ENCODE measurements around the gene PDK4. TPM values are rescaled to one million over a fixed set of nuclear protein-coding genes. Genes with fewer than 3 reads are reported as not detected.

The PDK4 gene
- total RNA-seq, 1 experiment from 2014 or later: not detected

- H3K9me3 ChIP-seq (ENCODE audit: low read depth, low read length, poor library complexity, severe bottlenecking): no peaks in the 10 kb centered on the region
- H3K27me3 ChIP-seq (replicated peaks; ENCODE audit: insufficient read depth, low read depth, low read length, poor library complexity): peaks cover 16% of the 10 kb centered on the region
- CTCF ChIA-PET: no interaction called here
- no peak overlapping the region for H3K27ac ChIP-seq (ENCODE audit: low read depth, low read length, poor library complexity, severe bottlenecking)
- DNase-seq (ENCODE audit: low spot score): no peak
- H3K36me3 ChIP-seq (ENCODE audit: insufficient read depth, low read length, poor library complexity, severe bottlenecking): no peaks in the 10 kb centered on the region
- BruUV-seq (replicated peaks): no TSS peak
- H3K4me1 ChIP-seq (ENCODE audit: insufficient read depth, low read length, poor library complexity, severe bottlenecking): no peaks in the 10 kb centered on the region
- intact Hi-C loops (cut with micrococcal nuclease; ENCODE audit: unreplicated experiment): no loop called here
- POLR2A ChIA-PET (ENCODE audit: low non-redundant PET): no interaction called here
- H3K4me3 ChIP-seq (ENCODE audit: low read depth, low read length, poor library complexity, severe bottlenecking): no peak overlapping the region
- TF ChIP-seq, protein P1, sequence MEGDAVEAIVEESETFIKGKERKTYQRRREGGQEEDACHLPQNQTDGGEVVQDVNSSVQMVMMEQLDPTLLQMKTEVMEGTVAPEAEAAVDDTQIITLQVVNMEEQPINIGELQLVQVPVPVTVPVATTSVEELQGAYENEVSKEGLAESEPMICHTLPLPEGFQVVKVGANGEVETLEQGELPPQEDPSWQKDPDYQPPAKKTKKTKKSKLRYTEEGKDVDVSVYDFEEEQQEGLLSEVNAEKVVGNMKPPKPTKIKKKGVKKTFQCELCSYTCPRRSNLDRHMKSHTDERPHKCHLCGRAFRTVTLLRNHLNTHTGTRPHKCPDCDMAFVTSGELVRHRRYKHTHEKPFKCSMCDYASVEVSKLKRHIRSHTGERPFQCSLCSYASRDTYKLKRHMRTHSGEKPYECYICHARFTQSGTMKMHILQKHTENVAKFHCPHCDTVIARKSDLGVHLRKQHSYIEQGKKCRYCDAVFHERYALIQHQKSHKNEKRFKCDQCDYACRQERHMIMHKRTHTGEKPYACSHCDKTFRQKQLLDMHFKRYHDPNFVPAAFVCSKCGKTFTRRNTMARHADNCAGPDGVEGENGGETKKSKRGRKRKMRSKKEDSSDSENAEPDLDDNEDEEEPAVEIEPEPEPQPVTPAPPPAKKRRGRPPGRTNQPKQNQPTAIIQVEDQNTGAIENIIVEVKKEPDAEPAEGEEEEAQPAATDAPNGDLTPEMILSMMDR (conservative IDR thresholded peaks at IDR 0.05; ENCODE audit: low read depth, low read length): no peak
- no peak for TF ChIP-seq EZH2 (IDR thresholded peaks at IDR 0.05; ENCODE audit: borderline replicate concordance, low read depth, low read length, poor library complexity, severe bottlenecking)
Measured at GRCh38 chr7:95619921-95620320, 23.6 kb upstream of the PDK4 start.

DNA sequence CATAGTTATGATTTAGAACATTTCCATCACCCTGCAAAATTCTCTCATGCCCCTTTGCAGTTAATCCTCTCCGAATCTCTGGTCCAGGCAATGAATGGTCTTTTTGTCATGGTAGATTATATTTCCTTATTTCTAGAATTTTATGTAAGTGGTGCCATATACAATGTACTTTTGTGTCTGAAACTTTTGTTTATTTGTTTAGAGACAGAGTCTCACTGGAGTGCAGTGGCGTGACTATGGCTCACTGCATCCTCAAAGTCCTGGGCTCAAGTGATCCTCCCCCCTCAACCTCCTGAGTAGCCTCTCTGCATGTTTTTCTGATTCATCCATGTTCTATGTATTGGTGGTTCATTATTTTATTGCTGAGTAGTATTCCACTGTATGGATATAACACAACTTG, 23.2 kb upstream of the PDK4 start:
- no peak for DNase-seq (ENCODE audit: low spot score)
- ChIA-PET POLR2A (ENCODE audit: low non-redundant PET) (no interaction called here), CTCF (no interaction called here)
- no peaks in the 10 kb centered on the region for H3K36me3 ChIP-seq (ENCODE audit: insufficient read depth, low read length, poor library complexity, severe bottlenecking)
- no peak overlapping the region for H3K4me3 ChIP-seq (ENCODE audit: low read depth, low read length, poor library complexity, severe bottlenecking)
- H3K9me3 ChIP-seq (ENCODE audit: low read depth, low read length, poor library complexity, severe bottlenecking): peaks cover under 1% of the 10 kb centered on the region
- BruUV-seq (replicated peaks): no TSS peak
- H3K27me3 ChIP-seq (replicated peaks; ENCODE audit: insufficient read depth, low read depth, low read length, poor library complexity): peaks cover 16% of the 10 kb centered on the region
- H3K27ac ChIP-seq (ENCODE audit: low read depth, low read length, poor library complexity, severe bottlenecking): no peak overlapping the region
- TF ChIP-seq EZH2 (IDR thresholded peaks at IDR 0.05; ENCODE audit: borderline replicate concordance, low read depth, low read length, poor library complexity, severe bottlenecking): no peak
- TF ChIP-seq, protein P1 (conservative IDR thresholded peaks at IDR 0.05; ENCODE audit: low read depth, low read length): no peak
- no peaks in the 10 kb centered on the region for H3K4me1 ChIP-seq (ENCODE audit: insufficient read depth, low read length, poor library complexity, severe bottlenecking)
- intact Hi-C loops (cut with micrococcal nuclease; ENCODE audit: unreplicated experiment): no loop called here

DNA sequence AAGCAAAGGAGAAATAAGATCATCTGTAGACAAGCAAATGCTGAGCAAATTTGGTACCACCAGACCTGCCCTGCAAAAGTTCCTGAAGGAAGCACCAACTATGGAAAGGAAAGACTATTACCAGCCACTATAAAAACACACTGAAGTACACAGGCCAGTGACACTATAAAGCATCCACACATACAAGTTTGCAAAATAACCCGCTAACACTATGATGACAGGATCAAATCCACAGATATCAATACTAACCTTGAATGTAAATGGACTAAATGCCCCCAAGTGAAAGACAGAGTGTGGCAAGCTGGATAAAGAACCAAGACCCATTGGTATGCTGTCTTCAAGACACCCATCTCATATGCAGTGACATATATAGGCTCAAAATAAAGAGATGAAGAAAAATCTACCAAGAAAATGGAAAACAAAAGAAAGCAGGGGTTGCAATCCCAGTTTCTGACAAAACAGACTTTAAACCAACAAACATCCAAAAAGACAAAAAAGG, 18.2 kb upstream of the PDK4 start:
- Histone ChIP-seq H3K4me3 (ENCODE audit: low read depth, low read length, poor library complexity, severe bottlenecking) (no peak overlapping the region), H3K4me1 (ENCODE audit: insufficient read depth, low read length, poor library complexity, severe bottlenecking) (no peaks in the 10 kb centered on the region), H3K27me3 (replicated peaks; ENCODE audit: insufficient read depth, low read depth, low read length, poor library complexity) (peaks cover 5% of the 10 kb centered on the region), H3K9me3 (ENCODE audit: low read depth, low read length, poor library complexity, severe bottlenecking) (peaks cover 3% of the 10 kb centered on the region), H3K27ac (ENCODE audit: low read depth, low read length, poor library complexity, severe bottlenecking) (no peak overlapping the region), H3K36me3 (ENCODE audit: insufficient read depth, low read length, poor library complexity, severe bottlenecking) (no peaks in the 10 kb centered on the region)
- ChIA-PET POLR2A (ENCODE audit: low non-redundant PET) (no interaction called here), CTCF (no interaction called here)
- no peak for DNase-seq (ENCODE audit: low spot score)
- no TSS peak for BruUV-seq (replicated peaks)
- no peak for TF ChIP-seq EZH2 (IDR thresholded peaks at IDR 0.05; ENCODE audit: borderline replicate concordance, low read depth, low read length, poor library complexity, severe bottlenecking)
- intact Hi-C loops (cut with micrococcal nuclease; ENCODE audit: unreplicated experiment): no loop called here

DNA sequence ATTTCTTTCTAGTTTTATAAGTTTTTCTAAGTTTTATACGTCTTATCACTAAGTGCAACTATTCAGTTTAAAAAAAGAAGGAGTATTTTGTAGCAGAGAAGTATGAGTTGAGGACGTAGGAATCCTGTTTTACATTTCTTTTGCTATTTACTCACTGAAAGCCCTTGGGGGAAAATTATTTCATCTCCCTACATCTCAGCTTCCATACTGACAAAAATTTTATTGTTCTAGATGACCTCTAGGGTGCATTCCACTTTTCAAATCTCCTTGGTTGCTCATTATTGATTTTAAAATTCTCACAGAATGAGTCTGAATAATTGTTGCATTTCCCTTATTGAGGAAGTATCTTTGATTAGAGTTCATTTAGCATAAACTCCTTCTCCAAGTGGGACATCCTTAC, 14.9 kb upstream of the PDK4 start:
- BruUV-seq (replicated peaks): no TSS peak
- Histone ChIP-seq H3K27ac (ENCODE audit: low read depth, low read length, poor library complexity, severe bottlenecking) (no peak overlapping the region), H3K9me3 (ENCODE audit: low read depth, low read length, poor library complexity, severe bottlenecking) (peaks cover 3% of the 10 kb centered on the region), H3K36me3 (ENCODE audit: insufficient read depth, low read length, poor library complexity, severe bottlenecking) (no peaks in the 10 kb centered on the region), H3K27me3 (replicated peaks; ENCODE audit: insufficient read depth, low read depth, low read length, poor library complexity) (peaks cover 5% of the 10 kb centered on the region), H3K4me3 (ENCODE audit: low read depth, low read length, poor library complexity, severe bottlenecking) (no peak overlapping the region), H3K4me1 (ENCODE audit: insufficient read depth, low read length, poor library complexity, severe bottlenecking) (no peaks in the 10 kb centered on the region)
- TF ChIP-seq, protein P1 (conservative IDR thresholded peaks at IDR 0.05; ENCODE audit: low read depth, low read length): no peak
- no peak for TF ChIP-seq EZH2 (IDR thresholded peaks at IDR 0.05; ENCODE audit: borderline replicate concordance, low read depth, low read length, poor library complexity, severe bottlenecking)
- POLR2A ChIA-PET (ENCODE audit: low non-redundant PET): no interaction called here
- intact Hi-C loops (cut with micrococcal nuclease; ENCODE audit: unreplicated experiment): no loop called here
- DNase-seq (ENCODE audit: low spot score): no peak
- CTCF ChIA-PET: no interaction called here

Data from A673 (cell line).